8988T (cell line): ENCODE results near the gene PDZRN4.
"Not testable (repeated sequence)": the region's sequence is repeated elsewhere in the genome, so short reads cannot be mapped to it uniquely, and the experiment has no call there.

Experiments used
- DNase-seq: peaks from one replicate; pipeline ENCODE4 v3.0.0; 2011

The PDZRN4 gene

GRCh38 chr12:41220931-41221330 is 32.8 kb downstream of the PDZRN4 start:
- no peak for DNase-seq

- no peak for DNase-seq
Measured at GRCh38 chr12:41221491-41221890, 33.4 kb downstream of the PDZRN4 start.

GRCh38 chr12:41223600-41223999 is 35.5 kb downstream of the PDZRN4 start:
- no peak for DNase-seq

- no peak for DNase-seq
Measured at GRCh38 chr12:41224066-41224465, 35.9 kb downstream of the PDZRN4 start.

GRCh38 chr12:41225179-41225578 is 37.1 kb downstream of the PDZRN4 start:
- no peak for DNase-seq

- DNase-seq, result no peak
Measured at GRCh38 chr12:41228066-41228820, 40.1 kb downstream of the PDZRN4 start.

- DNase-seq, result no peak
Measured at GRCh38 chr12:41230756-41231155, 42.6 kb downstream of the PDZRN4 start.

- DNase-seq, result no peak
Measured at GRCh38 chr12:41234692-41235091, 46.6 kb downstream of the PDZRN4 start.

GRCh38 chr12:41242603-41243002 is 54.5 kb downstream of the PDZRN4 start:
- DNase-seq, result no peak

GRCh38 chr12:41248391-41248790 is 60.3 kb downstream of the PDZRN4 start:
- no peak for DNase-seq

- DNase-seq, result no peak
Measured at GRCh38 chr12:41250748-41251147, 62.6 kb downstream of the PDZRN4 start.

GRCh38 chr12:41254004-41254914 is 66.1 kb downstream of the PDZRN4 start:
- DNase-seq, result no peak

- DNase-seq, result not testable (repeated sequence)
Measured at GRCh38 chr12:41263196-41263595, 75.1 kb downstream of the PDZRN4 start.

GRCh38 chr12:41264281-41264680 is 76.2 kb downstream of the PDZRN4 start:
- no peak for DNase-seq

- no peak for DNase-seq
Measured at GRCh38 chr12:41269056-41269455, 80.9 kb downstream of the PDZRN4 start.

GRCh38 chr12:41271489-41271888 is 83.4 kb downstream of the PDZRN4 start:
- no peak for DNase-seq

- DNase-seq, result no peak
Measured at GRCh38 chr12:41274643-41275042, 86.5 kb downstream of the PDZRN4 start.

GRCh38 chr12:41277100-41277945 is 89.2 kb downstream of the PDZRN4 start:
- DNase-seq, result peak; percentile 11

- no peak for DNase-seq
Measured at GRCh38 chr12:41277946-41278267, 89.8 kb downstream of the PDZRN4 start.

- not testable (repeated sequence) for DNase-seq
Measured at GRCh38 chr12:41280341-41281095, 92.4 kb downstream of the PDZRN4 start.

GRCh38 chr12:41285470-41285869 is 97.3 kb downstream of the PDZRN4 start:
- not testable (repeated sequence) for DNase-seq

- DNase-seq, result no peak
Measured at GRCh38 chr12:41286426-41286825, 98.3 kb downstream of the PDZRN4 start.
